Tibial artery (tissue), 4 donors: ENCODE data around the gene PI4KA.

Source experiments
- DNase-seq, 2 donors: peaks; one replicate each; pipeline ENCODE4 v3.0.0-alpha.2; 2019
- H3K27ac ChIP-seq, 2 donors: fragments of 200-600 bp; sonication (generic) in 1 of 2; 1 replicate in 1 of 2; 2 replicates in 1 of 2; pipeline ENCODE4 v1.5.1; 2018 to 2019; ENCODE audit warnings: mild to moderate bottlenecking in 1 of 2
- H3K27me3 ChIP-seq, 2 donors: fragments of 200-600 bp; sonication (generic) in 1 of 2; one replicate each; pipeline versions ENCODE4 v1.5.1 to v1.6.0; 2016 to 2019
- H3K36me3 ChIP-seq, 3 donors: fragments of 200-600 bp; sonication (generic) in 2 of 3; one replicate each; pipeline ENCODE4 v1.5.1; 2016 to 2019; ENCODE audit warnings: mild to moderate bottlenecking in 2 of 3
- H3K4me1 ChIP-seq, 4 donors: fragments of 200-600 bp; sonication (generic) in 2 of 4; 1 replicate in 3 of 4; 2 replicates in 1 of 4; pipeline ENCODE4 v1.5.1; 2016 to 2019
- H3K4me3 ChIP-seq, 2 donors: fragments of 200-600 bp; sonication (generic) in 1 of 2; 1 replicate in 1 of 2; 2 replicates in 1 of 2; pipeline ENCODE4 v1.5.1; 2018 to 2019; ENCODE audit warnings: mild to moderate bottlenecking in 2 of 2
- H3K9me3 ChIP-seq, 3 donors: fragments of 200-600 bp; sonication (generic) in 1 of 3; one replicate each; pipeline ENCODE4 v1.5.1; 2016 to 2019
- CTCF ChIP-seq, 2 experiments: fragments of 200-600 bp in 1 of 2; fragments of 450-650 bp in 1 of 2; IDR thresholded peaks; one replicate each; pipeline ENCODE4 v1.5.1; 2017 to 2019; ENCODE audit warnings: antibody characterized with exemption in 2 of 2, mild to moderate bottlenecking in 1 of 2, moderate library complexity in 1 of 2
- intact Hi-C: fragments of 100-400 bp; cut with DNase I; formaldehyde crosslinking; loops from one replicate; pipeline ENCODE4 v1.15.0; 2023; ENCODE audit warnings: low total_unique reads

The PI4KA gene

DNA sequence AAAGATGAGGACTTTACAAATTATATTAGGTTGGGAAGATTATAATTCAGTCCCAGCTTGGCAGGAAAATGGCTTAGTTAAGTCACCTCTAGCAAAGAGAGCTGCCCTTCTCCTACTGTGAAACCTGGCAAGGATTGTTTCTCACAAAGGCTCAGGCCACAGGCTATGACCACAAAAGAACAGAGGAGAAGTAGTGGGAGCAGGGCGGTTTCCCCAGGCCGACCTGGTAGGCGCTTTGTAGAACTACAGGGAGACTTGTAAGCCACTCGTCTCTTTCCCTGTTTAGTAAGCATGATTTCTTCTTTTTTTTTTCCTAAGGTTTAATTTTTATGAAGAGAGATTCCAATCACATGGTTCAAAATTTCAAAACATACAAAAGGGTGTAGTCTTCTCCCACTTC is 4.8 kb upstream of the PI4KA start:
- peaks cover 0 to 28% (median 0%) of the 10 kb centered on the region in 3 donors for H3K36me3 ChIP-seq
- H3K27ac ChIP-seq = no peak overlapping the region
- DNase-seq = no peak
- no peak overlapping the region for H3K4me3 ChIP-seq
- no peaks in the 10 kb centered on the region for H3K27me3 ChIP-seq
- no peak for TF ChIP-seq CTCF (IDR thresholded peaks at IDR 0.05)
- H3K4me1 ChIP-seq = peaks cover 0 to 24% (median 6%) of the 10 kb centered on the region in 4 donors
- intact Hi-C loops = no loop called here
- H3K9me3 ChIP-seq = no peaks in the 10 kb centered on the region

- no peak overlapping the region for H3K4me3 ChIP-seq
- no peaks in the 10 kb centered on the region for H3K27me3 ChIP-seq
- peaks cover 0 to 28% (median 0%) of the 10 kb centered on the region in 3 donors for H3K36me3 ChIP-seq
- no peaks in the 10 kb centered on the region for H3K9me3 ChIP-seq
- intact Hi-C loops = no loop called here
- TF ChIP-seq CTCF (IDR thresholded peaks at IDR 0.05) = no peak
- DNase-seq = no peak
- H3K27ac ChIP-seq = no peak overlapping the region
- H3K4me1 ChIP-seq = peaks cover 0 to 24% (median 8%) of the 10 kb centered on the region in 4 donors
Measured at GRCh38 chr22:20862540-20862939, 3.9 kb upstream of the PI4KA start.

DNA sequence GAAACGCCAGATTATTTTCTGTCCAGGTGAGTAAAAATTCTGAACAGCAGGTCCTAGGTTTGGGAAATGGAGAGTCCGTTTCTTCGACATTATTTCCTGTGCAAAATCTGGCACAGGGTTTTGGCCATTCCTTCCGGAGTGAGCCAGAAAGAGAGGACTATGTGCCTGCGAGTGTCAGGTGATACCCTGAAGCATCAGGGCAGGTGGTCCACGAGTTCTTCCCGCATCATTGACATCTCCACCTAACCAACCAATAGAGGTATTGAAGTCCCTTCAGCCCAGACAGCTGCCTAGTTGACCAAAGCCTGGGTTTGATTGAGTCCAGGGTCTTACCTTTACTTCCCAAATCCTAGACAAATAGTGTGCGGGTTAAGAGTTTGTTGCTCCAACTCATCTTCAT is 1.0 kb upstream of the PI4KA start:
- H3K36me3 ChIP-seq = peaks cover 0 to 20% (median 0%) of the 10 kb centered on the region in 3 donors
- H3K27ac ChIP-seq = peak overlapping the region; percentile 79 to 93
- H3K4me1 ChIP-seq = peaks cover 0 to 38% (median 23%) of the 10 kb centered on the region in 4 donors
- intact Hi-C loops = loop anchor here (2.0 kb wide), 1 partner anchor 57 kb away; the partner anchor contains the start of gene CRKL
- no peak for TF ChIP-seq CTCF (IDR thresholded peaks at IDR 0.05)
- no peak for DNase-seq
- no peaks in the 10 kb centered on the region for H3K9me3 ChIP-seq
- peak overlapping the region; percentile 82 to 92 for H3K4me3 ChIP-seq
- H3K27me3 ChIP-seq = no peaks in the 10 kb centered on the region

- Histone ChIP-seq H3K36me3 (peaks cover 0 to 9% (median 0%) of the 10 kb centered on the region in 3 donors), H3K9me3 (no peaks in the 10 kb centered on the region), H3K27me3 (no peaks in the 10 kb centered on the region), H3K27ac (peak overlapping the region; percentile 79 to 89), H3K4me1 (peaks cover 0 to 38% (median 23%) of the 10 kb centered on the region in 4 donors), H3K4me3 (peak overlapping the region; percentile 82 to 92)
- no peak for TF ChIP-seq CTCF (IDR thresholded peaks at IDR 0.05)
- intact Hi-C loops = loop anchor here (2.0 kb wide), 1 partner anchor 59 kb away; the partner anchor contains the start of gene CRKL
- peak; percentile 79 to 89 for DNase-seq
Measured at GRCh38 chr22:20857838-20858614, 585 bp downstream of the PI4KA start.

DNA sequence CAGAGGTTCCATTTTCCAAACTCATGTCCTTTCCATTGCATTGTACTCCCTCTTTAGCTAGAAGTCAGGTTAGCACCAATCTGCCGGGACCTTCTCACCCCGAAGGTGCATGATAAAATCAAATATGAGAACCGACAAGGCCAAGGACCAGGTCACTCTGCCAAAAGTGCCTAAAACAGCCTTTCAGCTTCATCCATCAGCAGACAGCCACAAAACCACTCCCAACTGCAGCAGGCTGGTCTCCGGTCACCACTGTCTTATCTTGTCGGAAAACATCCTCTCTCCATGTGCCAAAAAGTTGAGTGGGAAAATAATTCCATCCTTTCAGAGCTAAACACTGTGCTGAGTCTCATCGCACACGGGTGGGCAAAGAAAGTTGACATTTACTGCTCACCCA is 1.4 kb downstream of the PI4KA start:
- intact Hi-C loops = no loop called here
- no peak for DNase-seq
- Histone ChIP-seq H3K9me3 (no peaks in the 10 kb centered on the region), H3K4me3 (peak overlapping the region; percentile 82 to 92), H3K27me3 (no peaks in the 10 kb centered on the region), H3K4me1 (peaks cover 0 to 38% (median 23%) of the 10 kb centered on the region in 4 donors), H3K27ac (peak overlapping the region in 1 of 2 donors; percentile 89), H3K36me3 (peaks cover 0 to 5% (median 0%) of the 10 kb centered on the region in 3 donors)
- no peak for TF ChIP-seq CTCF (IDR thresholded peaks at IDR 0.05)
